Activated CD8-positive, alpha-beta memory T cell treated with anti-CD3 and anti-CD28 coated beads for 48 hours (primary cell): ENCODE results near the gene PSMA7.

Experiments used
- DNase-seq, 3 experiments: peaks; one replicate each; pipeline ENCODE4 v3.0.0-alpha.2; 2020; ENCODE audit warnings: low read depth in 2 of 3, low spot score in 2 of 3

PSMA7 gene

DNA sequence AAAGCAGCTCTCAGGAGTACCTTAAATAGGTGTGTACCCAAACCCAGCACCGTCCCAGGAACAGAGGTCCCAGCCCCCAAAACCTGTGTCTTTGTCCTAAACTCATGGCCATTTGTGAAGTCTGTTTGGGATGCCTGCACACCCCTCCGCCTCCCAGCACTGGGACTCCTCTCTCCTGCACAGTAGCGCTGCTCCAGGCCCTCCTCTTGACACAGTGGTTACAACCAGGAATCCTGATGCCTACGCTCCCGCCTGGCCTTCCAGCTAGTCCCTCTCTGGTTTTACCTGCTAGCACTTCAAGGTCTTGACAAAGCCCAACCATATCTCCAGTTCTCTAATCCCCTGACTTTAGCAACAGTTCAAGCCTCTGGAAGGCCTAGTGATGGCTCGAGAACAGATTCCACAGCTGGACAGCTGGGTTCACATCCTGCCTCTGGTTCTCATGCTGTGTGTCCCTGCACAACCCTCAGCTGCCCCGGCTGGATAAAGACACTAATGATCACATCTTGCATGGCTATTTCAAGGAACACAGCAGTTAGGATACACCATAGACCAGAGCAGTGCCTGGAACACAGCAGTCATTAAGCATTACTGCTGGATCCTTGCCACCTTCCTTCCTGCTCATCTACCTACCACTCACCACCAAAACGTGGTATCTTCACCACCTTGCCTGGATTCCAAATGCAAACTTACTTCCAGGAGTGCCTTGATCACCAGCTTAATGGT, 5.6 kb downstream of the PSMA7 start:
- no peak for DNase-seq

DNA sequence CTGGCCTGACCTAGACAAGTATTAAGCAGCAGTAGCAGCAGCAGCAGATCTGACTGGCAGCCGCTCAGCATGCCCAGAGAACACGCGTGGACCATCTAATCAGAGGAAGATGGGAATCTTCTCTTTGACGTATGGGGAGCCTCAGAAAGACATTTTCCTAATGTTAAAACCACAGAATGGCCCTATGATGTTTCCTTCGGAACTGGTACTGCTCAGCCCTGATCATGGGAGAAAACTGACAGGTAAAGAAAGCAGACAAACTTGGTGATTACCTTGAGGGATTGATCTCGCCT, 6.2 kb downstream of the PSMA7 start:
- DNase-seq: no peak

DNA sequence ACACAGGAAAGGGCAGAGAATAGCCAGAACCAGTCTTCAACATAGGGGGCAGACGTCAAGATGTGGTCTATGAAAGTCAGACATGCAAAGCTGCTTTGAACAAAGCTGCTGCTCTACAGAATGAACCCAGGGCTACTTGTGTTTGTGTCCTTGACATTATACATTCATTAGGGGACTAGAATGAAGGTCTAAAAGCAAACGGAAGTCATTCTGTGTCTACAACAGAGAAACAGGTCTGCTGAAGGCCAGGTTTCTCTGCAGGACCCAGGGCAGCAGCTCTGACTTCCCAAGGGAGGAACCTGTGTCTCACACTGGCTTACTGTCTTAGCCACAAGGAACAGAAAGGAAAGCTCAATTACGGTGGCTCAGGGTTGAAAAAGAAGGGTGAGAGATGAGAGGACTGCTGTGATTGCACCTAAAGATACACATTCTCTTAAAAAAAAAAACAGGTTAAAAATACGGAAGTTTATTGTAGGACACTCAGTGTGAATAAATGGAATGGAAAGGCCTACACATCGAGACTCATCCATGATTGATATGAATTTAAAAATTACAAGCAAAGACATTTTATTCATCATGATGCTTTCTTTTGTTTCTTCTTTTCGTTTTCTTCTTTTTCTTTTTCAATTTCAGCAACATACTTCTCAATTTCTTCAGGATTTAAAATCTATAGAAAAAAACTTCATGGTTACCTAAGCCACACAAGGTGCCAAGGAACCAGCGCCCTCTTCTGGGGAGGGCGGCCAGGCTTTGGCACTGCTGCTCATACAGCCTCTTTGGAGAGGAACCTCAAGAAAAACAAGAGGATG, 6.7 kb downstream of the PSMA7 start:
- no peak for DNase-seq

DNA sequence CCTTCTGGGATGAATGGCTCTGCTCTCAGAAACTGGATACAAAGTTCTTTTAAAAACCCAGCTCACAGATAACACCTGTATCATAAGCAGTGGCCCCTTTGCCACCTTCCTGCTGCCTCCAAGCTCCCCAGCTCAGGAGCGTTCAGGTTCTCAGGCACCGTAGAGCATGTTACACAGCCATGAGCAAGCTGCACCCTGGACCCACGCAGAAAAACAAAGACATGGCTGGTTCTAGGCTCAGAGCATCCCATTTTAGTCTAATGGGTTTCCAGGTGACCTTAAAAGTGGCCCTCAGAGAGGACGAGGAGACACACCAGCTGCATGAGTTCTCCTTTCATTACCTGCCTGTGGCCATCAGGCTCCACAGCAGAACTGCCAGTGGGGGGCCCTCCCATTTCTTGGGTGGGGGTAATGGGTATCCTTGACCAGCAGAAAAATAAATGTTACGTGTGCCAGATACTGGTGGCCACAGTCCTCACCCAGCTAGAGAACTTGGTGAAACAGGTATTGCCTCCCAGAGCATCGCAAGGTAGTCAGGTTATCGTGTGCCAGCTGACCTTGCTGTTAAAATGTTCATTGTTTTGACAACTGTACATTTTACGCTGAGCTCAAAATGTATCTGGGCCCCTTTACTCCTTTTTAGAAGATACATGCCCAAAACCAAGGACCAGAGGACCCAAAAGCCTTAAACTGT, 7.5 kb downstream of the PSMA7 start:
- DNase-seq: no peak

DNA sequence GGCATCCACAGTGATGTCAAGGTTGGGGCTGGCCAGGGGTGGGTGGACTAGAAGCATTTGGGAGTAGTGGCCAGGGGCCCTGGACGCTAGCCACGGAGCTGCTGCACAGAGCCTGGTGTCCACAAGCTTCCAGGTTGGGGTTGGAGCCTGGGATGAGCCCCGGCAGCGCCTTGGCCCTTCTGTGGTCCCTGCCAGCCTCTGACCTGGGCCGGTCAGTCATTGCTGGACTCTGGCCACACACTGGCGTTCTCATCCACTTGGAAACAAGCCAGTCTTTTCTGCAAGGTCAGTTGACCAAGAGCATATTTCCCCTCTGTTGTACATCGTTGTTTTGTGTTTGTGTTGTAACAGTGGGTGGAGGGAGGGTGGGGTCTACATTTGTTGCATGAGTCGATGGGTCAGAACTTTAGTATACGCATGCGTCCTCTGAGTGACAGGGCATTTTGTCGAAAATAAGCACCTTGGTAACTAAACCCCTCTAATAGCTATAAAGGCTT, 8.4 kb downstream of the PSMA7 start:
- no peak for DNase-seq

DNA sequence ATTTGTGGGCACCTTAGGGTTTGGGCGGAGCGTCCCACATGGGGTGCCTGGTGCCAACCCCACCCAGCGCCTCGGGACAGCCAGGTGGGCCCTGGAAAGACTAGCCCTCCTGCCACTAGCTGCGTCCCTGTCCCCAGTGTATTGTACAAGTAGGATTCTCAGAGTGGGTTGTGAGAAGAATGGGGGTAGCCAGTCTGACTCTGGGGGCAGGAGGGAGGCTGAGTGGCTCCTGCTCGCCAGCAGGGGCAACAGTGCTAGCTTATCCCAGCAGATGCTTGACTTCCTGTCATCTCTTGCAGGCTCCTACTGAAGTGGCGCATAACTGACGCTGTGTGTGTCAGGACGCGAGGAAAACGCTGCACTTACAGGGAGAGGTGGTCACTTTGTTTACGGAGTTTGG, 9.3 kb downstream of the PSMA7 start:
- DNase-seq: no peak

DNA sequence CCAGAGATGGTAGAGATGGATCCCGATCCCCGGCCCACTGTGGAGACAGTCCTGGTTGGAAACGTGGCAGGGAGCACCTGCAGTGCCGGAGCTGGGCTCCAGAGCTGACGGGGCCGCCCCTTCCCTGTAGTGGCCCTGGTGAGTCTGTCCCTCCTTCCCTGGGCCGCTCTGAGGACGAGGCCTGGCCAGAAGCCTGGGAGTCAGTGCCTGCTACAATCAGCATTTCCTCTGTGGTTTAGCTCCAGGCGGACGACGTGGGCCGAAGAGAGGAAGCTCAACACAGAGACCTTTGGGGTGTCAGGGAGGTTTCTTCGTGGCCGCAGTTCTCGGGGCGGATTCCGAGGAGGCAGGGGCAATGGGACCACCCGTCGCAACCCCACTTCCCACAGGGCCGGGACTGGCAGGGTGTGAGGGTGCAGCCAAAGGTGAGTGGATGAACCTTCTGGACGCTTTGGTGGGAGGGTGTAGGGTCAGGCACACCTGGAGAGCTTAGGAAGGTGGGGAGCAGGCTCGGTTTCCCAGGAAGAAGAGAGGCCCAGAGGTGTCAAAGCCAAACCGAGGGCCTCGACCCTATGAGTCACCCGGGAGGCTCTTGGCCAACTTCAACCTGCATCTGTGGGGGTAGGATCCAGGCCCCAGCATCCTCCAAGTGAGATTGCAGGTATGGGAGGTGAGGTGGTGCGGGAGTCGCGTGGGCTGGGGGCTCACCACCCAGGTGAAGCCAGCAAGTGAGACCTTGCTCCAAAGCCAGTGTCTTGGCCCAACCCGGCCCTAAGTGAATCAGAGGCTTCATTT, 9.9 kb downstream of the PSMA7 start:
- no peak for DNase-seq

DNA sequence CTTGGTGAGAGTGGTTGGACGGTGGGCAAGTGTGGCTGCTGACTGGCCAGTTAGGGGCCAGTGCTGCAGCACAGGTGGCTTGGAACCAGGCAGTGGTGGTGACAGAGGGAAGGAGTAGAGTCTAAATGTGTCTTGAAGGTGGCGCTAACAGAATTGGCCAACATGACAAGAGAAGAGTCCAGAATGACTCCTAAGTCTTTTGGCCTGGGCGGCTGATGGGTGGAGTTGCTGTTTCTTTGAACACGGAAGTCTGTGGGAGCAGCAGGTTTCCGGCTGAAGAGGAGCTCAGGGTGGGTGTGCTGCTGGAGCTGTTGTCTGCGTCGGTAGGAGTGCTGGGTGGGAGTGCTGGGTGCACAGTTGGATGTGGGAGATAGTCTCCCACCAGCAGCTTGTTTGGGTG, 10.8 kb downstream of the PSMA7 start:
- DNase-seq: no peak

DNA sequence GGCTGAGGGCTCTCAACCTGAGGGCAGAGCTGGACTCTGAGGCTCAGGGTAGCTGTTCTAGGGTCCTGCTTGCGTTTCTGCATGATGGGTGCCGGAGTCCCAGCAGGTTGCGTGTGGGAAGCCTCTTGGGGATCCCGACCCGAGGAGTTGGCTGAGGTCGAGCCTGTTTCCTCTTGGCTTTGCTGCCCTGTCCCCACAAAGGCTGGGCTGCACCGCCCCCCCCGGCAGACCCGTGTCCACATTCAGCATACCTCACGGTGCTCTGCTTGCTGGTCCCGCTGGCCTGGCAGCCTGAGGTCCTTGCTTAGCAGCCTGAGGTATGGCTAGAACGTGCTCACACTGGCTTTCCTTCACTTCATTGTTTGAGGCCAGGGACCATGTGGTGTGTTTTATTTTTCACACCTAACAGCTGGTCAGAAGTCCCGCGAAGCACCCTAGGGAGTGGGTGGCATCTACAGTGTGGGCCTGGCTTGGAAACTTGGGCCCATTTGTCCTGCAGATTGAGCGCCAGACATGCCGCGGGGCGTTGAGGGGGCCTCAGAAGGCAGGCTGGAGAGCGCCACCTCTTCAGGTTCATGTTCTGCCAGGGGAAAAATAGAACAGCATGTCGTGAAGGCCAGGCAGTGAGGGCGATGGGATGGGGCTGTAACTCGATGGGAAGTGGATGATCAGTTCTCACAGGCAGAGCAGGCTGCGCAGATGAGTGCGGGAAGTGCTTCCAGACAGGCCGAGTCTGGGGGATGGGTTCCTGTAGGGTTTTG, 11.5 kb downstream of the PSMA7 start:
- no peak for DNase-seq

DNA sequence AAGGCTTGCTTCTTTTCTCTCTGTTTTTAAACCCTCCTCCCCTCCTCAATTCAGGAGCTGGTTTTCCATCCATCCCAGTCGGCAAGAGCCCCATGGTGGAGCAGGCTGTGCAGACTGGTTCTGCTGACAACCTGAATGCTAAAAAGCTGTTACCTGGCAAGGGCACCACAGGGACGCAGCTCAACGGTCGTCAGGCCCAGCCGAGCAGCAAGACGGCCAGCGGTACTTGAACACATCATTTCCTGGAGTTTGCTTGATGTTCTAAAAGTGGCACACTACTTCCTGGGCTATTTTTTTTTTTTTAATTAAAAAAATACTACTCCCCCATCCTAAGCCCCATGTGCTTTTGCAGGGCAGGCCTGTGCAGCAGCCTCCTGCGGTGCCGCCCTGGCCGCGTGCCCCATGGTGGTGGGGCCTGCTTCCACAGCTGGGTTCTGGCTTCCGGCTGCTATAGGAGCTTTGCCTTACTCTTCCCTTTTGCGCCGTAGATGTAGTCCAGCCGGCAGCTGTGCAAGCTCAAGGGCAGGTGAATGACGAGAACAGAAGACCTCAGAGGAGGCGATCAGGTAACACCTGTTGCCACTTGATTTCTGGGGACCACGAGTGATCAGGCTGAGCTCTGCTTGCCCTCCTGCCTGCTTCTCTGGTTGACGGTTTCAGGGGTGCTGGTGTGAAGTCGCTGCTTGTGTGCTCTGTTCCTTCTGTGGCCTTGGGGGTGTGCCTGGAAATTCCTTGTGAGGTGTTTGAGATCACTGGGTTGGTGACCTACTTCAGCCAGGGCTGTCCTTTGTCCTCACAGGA, 13.3 kb downstream of the PSMA7 start:
- no peak for DNase-seq

DNA sequence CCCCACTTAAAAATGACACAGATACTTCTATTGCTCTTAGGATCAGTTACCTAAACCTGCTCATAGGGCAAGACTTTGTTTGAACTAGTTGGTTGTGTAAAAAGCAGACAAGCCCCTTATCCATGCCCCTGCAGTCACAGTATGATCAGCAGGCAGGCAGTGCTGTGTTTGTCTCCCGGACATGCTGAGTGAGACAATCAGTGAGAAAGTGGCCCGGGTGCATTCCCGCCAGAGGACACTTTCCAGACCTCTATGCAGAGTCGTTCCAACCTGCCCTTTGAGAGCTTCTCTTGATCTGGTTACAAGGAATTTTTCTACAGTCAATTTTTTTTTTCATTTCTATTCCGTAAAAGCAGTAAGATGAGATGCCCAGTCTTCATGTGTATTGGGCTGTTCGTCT, 14.7 kb downstream of the PSMA7 start:
- DNase-seq: no peak

DNA sequence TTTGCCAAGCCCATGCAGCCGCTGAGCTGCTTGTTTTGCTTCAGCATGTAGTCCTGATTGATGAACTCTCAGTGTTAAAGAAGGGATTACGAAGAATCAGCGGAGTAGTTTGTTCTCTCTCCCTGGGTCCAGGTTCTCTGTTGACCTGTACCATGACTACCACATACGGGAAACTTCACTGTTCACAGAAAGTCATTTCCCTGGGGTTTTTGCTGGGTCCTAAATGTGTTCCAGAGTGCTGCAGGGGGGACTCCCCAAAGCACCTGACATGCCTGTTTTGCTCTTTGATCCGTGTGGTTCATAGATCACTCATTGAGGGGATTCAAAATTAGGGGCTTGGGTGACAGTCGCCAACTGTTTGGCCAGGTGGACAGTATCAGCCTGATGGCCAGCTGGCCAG, 15.4 kb downstream of the PSMA7 start:
- DNase-seq: no peak

DNA sequence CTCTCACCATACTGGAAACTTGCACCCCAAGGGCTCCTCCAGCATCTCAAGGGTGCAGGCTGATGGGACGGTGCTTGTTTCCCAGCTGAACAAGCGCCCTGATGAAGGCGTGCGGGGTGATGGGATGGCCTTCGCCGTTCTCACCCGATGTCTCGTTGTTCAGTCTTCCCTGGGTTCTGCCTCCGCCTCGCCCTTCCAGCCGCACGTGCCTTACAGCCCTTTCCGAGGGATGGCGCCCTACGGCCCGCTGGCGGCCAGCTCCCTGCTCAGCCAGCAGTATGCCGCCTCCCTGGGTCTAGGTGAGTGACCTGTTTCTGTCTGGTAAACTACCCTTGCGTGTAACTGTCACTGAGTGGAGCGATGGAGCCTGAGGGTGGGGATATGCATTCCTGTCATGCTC, 17.1 kb downstream of the PSMA7 start:
- DNase-seq: no peak

DNA sequence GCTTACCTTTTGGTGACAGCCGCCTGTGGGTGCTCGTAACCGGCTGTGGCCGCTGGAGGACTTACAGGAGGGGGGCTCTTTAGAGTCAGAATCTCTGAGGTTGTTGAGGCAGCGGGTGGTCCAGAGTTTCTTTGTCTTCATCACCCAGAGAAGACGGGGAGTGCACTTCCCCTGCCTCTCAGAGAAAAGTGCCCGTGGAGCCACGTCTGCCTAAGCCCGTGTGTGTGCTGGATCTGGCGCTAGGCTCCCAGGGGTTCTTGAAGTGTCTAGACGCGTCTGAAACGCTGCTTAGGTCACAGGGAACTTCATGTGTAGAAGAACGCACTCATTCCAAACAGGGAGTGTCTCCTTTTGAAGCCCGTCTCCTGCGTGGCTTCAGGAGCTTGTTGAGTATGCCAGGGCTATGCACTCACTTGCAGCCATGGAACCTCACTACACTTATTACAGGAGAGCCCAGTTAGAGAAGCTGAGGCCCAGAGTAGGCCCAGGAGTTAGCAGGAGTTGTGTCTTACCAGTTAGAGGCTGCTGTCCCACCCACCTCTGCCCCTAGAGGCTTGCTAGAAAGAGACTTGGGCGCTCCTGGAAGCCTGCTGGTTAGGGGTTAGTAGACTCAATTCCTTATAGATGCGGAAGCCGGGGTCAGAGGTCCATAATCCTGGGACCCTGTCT, 19.6 kb downstream of the PSMA7 start:
- no peak for DNase-seq

DNA sequence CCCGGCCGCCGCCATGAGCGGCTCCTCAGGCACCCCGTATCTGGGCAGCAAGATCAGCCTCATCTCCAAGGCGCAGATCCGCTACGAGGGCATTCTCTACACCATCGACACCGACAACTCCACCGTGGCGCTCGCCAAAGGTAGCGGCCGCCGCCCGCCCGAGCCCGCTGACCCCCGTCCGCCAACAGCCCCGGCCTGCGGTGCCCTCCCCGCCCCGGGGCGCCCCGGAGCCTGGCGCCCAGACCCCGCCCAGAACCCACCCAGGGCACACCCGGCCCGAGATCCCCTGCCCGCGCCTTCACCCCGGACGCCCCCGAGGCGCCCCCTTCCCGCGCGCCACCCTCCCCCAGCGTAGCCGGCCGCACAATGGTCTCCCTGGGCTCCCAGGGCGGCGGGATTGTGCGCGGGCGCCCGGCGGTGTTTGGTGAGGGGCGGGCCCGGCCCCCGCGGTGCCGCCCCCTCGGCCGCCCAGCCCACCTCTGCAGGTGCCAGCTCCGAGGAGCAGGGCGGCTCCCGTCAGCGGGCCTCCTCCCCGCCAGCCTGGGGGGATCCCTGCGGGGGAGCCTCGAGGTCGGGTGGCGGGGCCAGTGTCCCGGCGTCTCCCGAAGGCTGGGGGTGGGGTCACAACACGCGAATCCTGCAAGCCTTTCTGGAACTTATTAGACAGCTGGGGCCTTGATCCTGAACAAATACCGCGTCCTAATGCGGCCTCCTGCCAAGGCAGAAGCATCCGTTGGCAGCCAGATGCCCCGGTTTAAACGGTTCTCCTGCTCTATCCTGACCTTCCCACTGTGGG, 20.3 kb downstream of the PSMA7 start:
- no peak for DNase-seq

DNA sequence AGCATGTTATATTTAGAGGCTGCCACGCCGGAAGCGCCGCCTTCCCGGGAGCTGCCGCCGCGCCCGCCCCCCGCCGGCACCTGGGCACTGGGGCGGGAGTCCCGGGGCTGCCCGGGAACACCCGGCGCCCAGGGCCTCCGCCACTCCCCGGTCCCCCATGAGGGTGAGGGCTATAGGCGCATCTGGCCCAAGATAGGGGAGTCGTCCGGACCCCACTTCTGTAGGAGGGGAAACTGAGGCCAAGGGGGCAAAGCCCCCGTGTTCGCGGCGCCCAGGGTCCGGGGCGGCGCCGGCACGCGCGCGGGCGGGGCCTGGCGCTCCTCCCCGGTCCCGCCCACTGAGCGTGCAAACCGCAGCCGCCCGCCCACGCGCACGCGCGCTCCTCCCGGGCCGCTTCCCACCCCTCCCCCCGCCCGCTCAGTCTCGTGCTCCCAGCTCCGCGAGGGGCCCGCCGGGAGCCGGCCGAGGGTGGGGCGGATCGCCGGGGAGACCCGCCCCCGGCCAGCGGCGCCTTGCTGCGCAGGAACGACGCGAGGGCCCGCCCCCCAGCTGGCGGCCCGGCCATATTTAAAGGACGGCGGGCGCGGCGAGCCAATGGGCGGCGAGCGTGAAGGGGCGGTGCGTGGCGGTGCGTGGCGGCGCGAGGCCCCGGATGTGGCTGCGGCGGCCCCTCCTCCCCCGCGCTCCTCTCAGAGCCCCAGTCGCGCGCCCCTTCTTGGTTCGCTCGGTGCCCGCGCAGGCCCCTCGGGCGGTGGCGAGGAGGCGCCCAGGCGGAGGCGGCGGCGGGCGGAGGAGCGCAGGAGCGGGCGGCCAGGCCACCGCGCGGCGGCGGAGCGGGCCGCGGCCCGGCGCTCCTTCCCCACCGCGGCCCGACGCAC, 21.2 kb downstream of the PSMA7 start, which contains the start of gene LSM14B:
Gene LSM14B (plus strand): TSS at position 700 of the 878 bp plus-strand sequence. CDS start 192 bp downstream, outside the sequence.
- peak; percentile 98 for DNase-seq
